ENCODE results near the gene TMEM38B.
"Not testable (repeated sequence)": the region's sequence is repeated elsewhere in the genome, so short reads cannot be mapped to it uniquely, and the experiment has no call there.

- TF ChIP-seq CTCF (conservative IDR thresholded peaks at IDR 0.05; ENCODE audit: low read length); EZH2phosphoT487 (IDR thresholded peaks at IDR 0.05; ENCODE audit: borderline replicate concordance, low read depth, low read length): not testable (repeated sequence)
Observed at GRCh38 chr9:105728230-105728629, 33.9 kb downstream of the TMEM38B start.
